HG02870 (cell line): Measurements from ENCODE around the gene POU3F2.

Source experiments
- ATAC-seq: cut with Tn5 transposase; IDR thresholded peaks from one replicate; pipeline ENCODE4 v1.9.1; 2021; ENCODE audit warnings: mild to moderate bottlenecking, moderate library complexity; ENCODE audit not compliant: unreplicated experiment

The POU3F2 gene

GRCh38 chr6:98843271-98844243, 9.2 kb downstream of the POU3F2 start:
- no peak for ATAC-seq

GRCh38 chr6:98844244-98845210, 10.2 kb downstream of the POU3F2 start:
- no peak for ATAC-seq

- peak; percentile 60 for ATAC-seq
Measured at GRCh38 chr6:98845211-98846020, 11.0 kb downstream of the POU3F2 start.

- no peak for ATAC-seq
Measured at GRCh38 chr6:98846021-98846380, 11.6 kb downstream of the POU3F2 start.

GRCh38 chr6:98847416-98847778, 13.0 kb downstream of the POU3F2 start:
- no peak for ATAC-seq

GRCh38 chr6:98847779-98848538, 13.6 kb downstream of the POU3F2 start:
- ATAC-seq, result peak; percentile 30

- no peak for ATAC-seq
Measured at GRCh38 chr6:98848539-98849242, 14.3 kb downstream of the POU3F2 start.

GRCh38 chr6:98864497-98864896, 30.1 kb downstream of the POU3F2 start:
- ATAC-seq, result no peak

- no peak for ATAC-seq
Measured at GRCh38 chr6:98871057-98871456, 36.7 kb downstream of the POU3F2 start.

GRCh38 chr6:98871821-98872220, 37.4 kb downstream of the POU3F2 start:
- no peak for ATAC-seq

- ATAC-seq, result no peak
Measured at GRCh38 chr6:98875375-98875774, 41.0 kb downstream of the POU3F2 start.

GRCh38 chr6:98877250-98877649, 42.9 kb downstream of the POU3F2 start:
- no peak for ATAC-seq

GRCh38 chr6:98880486-98880885, 46.1 kb downstream of the POU3F2 start:
- ATAC-seq, result peak; percentile 93

- ATAC-seq, result no peak
Measured at GRCh38 chr6:98885330-98885729, 51.0 kb downstream of the POU3F2 start.

GRCh38 chr6:98887650-98888049, 53.3 kb downstream of the POU3F2 start:
- ATAC-seq, result no peak
